Stomach (tissue), 4 donors: ENCODE results near the gene TTC28.

Experiments used
- EP300 ChIP-seq: sonication (generic); formaldehyde crosslinking; IDR thresholded peaks from one replicate; pipeline ENCODE4 v1.6.1; 2017; ENCODE audit warnings: antibody characterized with exemption
- POLR2A ChIP-seq, 4 donors: fragments of 450-650 bp; IDR thresholded peaks; one replicate each; pipeline ENCODE4 v1.6.1; 2016; ENCODE audit warnings: antibody characterized with exemption in 4 of 4, control low read depth in 2 of 4, mild to moderate bottlenecking in 1 of 4, moderate library complexity in 1 of 4
- TF ChIP-seq, protein P1 (sequence below), 7 experiments: fragments of 450-650 bp in 4 of 7; fragments of 200-600 bp in 3 of 7; sonication (generic) in 3 of 7; IDR thresholded peaks; one replicate each; pipeline ENCODE4 v1.5.1; 2016 to 2019; ENCODE audit warnings: antibody characterized with exemption in 7 of 7, control low read depth in 2 of 7, mild to moderate bottlenecking in 1 of 7

GRCh38 chr22:27952779-27953178, 726.9 kb downstream of the TTC28 start:
- TF ChIP-seq, protein P1, sequence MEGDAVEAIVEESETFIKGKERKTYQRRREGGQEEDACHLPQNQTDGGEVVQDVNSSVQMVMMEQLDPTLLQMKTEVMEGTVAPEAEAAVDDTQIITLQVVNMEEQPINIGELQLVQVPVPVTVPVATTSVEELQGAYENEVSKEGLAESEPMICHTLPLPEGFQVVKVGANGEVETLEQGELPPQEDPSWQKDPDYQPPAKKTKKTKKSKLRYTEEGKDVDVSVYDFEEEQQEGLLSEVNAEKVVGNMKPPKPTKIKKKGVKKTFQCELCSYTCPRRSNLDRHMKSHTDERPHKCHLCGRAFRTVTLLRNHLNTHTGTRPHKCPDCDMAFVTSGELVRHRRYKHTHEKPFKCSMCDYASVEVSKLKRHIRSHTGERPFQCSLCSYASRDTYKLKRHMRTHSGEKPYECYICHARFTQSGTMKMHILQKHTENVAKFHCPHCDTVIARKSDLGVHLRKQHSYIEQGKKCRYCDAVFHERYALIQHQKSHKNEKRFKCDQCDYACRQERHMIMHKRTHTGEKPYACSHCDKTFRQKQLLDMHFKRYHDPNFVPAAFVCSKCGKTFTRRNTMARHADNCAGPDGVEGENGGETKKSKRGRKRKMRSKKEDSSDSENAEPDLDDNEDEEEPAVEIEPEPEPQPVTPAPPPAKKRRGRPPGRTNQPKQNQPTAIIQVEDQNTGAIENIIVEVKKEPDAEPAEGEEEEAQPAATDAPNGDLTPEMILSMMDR (IDR thresholded peaks at IDR 0.05) = no peak
- no peak for TF ChIP-seq POLR2A (IDR thresholded peaks at IDR 0.05)
- TF ChIP-seq EP300 = no peak
